GM21423 (cell line): ENCODE data around the gene COL20A1.

ENCODE experiments used
- ATAC-seq: cut with Tn5 transposase; IDR thresholded peaks from one replicate; pipeline ENCODE4 v1.9.1; 2021; ENCODE audit warnings: mild to moderate bottlenecking, moderate library complexity; ENCODE audit not compliant: unreplicated experiment

COL20A1 gene

GRCh38 chr20:63347081-63347741, 54.2 kb downstream of the COL20A1 start:
- no peak for ATAC-seq

GRCh38 chr20:63347950-63348827, 55.2 kb downstream of the COL20A1 start:
- no peak for ATAC-seq

DNA sequence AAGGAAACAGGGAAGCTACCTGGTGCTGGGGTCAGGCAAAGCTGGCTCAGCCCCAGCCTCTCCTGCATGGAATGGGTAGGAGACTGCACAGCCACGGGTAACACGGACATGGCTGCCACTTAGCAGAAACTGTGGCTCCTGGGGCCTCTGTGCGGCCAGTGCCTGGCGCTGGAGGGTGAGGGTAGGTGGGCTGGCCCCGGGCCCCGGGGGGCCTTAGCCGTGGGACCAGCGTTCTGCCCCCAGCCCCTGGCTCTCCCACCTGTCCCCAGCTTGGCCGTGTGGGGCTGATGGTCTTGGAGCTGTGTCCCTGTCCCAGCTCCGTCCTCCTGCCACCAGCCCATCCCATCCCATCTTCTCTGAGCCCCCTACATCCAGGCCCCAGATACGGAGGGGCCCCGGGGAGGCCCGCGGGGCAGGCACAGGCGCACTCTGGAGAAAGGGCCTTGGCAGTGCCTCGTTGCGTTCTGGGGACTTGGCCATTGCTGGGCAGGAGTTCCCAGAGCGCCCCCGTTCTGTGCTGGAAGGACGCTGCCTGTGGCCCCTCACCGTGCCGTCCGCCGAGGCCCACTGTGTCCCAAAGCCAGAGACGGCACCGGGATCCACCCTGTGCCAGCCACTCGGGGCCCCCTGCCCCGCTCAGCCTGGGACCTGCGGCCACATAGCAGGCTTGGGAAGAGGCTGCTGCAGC, 56.0 kb downstream of the COL20A1 start:
- no peak for ATAC-seq

GRCh38 chr20:63349516-63349895, 56.5 kb downstream of the COL20A1 start:
- ATAC-seq = no peak

DNA sequence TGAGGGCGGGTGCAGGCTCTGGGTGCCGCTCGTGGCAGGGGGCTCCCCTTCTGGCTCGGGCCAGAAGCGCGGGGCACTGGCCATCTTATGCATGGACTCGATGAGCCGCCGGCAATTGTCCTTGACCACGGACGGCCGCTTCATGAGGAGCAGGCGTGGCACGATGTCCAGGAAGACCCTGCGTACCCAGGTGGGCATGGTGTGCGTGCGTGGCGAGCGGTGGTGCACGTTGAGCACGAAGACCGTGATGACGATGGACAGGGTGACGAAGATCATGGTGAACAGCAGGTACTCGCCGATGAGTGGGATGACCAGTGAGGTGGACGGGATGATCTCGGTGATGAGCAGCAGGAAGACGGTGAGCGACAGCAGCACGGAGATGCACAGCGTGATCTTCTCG, 57.2 kb downstream of the COL20A1 start:
- ATAC-seq = no peak

GRCh38 chr20:63350597-63351325, 57.8 kb downstream of the COL20A1 start:
- no peak for ATAC-seq

DNA sequence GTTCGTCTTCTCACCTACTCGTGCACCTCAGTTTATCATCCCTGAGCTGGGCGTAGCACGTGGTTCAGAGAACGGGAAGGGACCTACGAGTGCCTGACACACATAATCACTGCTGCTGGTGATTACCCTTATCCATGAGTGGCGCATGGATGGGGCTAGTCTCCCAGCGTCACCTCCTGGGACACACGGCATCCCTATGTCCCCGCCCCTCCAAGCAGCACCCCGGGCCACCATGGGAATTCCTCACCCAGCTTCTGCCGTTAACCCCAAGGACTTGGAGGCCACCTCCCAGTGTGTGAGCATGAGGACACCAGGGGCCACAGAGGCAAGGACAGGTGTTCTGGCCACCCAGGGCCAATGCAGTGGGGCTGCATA, 58.3 kb downstream of the COL20A1 start:
- no peak for ATAC-seq

GRCh38 chr20:63351811-63352591, 59.0 kb downstream of the COL20A1 start:
- no peak for ATAC-seq

DNA sequence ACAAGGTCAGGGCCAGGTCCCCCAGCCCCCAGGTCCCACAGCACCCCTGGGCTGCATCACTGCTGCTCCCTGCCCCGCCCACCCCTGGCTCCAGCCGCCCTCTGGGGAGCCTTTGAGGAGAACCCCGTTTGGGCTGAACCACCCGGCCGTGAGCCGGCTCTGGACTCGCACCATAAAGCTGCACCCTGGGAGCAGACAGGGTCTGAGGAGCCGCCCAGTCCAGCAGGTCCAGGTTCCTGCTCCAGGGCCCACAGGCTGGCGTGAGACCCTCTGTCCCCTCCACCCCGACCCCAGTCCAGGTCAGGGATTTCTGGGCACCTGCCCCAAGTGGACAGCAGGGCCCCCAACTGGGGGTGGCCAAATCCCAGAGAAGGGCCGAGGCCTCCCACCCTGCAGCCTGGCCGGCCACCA, 59.8 kb downstream of the COL20A1 start:
- ATAC-seq = no peak

- ATAC-seq = no peak
These were observed 61.8 kb downstream of the COL20A1 start for GRCh38 chr20:63354636-63355350.

GRCh38 chr20:63355781-63356295, 62.9 kb downstream of the COL20A1 start:
- no peak for ATAC-seq

GRCh38 chr20:63356511-63356910, 63.5 kb downstream of the COL20A1 start:
- ATAC-seq = no peak

DNA sequence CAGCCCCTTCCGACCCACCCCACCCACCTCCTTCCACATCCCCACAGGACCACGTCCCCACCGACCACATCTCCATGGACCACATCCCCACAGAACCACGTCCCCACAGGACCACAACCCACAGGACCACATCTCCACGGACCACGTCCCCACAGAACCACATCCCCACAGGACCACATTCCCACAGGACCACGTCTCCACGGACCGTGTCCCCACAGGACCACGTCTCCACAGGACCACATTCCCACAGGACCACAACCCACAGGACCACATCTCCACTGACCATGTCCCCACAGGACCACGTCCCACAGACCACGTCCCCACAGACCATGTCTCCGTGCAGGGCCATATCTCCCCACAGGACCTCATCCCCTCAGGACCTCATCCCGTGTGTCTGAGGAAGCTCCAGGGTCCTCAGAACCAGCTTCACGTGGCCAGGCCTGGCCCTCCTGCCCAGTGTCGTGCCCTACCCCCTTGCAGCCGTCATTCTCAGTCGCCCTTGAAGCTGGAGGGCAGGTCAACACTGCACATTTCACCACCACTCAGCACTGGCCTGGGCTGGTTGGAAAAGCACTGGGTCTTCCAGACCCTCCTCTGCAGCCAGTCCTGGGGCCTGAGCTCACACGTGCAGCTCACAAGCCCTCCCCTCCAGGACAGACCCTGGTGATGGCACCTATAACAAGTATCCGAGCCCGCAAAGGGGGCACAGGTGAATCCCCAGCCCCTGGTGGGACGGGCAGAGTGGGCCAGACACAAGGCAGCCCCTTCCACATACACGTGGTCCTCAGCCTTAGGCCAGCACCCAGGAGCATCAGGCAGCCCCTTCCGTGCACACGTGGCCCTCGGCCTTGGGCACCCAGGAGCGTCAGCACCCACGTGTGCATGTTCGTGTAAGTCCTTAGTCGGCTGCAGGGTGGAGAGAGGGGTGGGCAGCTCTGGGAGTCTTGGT, 64.2 kb downstream of the COL20A1 start:
- ATAC-seq = no peak

- ATAC-seq = no peak
These were observed 65.2 kb downstream of the COL20A1 start for GRCh38 chr20:63357921-63358905.

GRCh38 chr20:63359164-63359934, 66.4 kb downstream of the COL20A1 start:
- no peak for ATAC-seq
